Testis (tissue), 2 donors: Measurements from ENCODE around the gene RTL5.

Experiments used
- POLR2A ChIP-seq: fragments of 450-650 bp; IDR thresholded peaks from one replicate; pipeline ENCODE4 v1.6.1; 2017; ENCODE audit warnings: antibody characterized with exemption, mild to moderate bottlenecking, moderate library complexity
- TF ChIP-seq, protein P1 (sequence below), 3 experiments: fragments of 450-650 bp in 2 of 3; fragments of 200-600 bp in 1 of 3; sonication (generic) in 1 of 3; IDR thresholded peaks; one replicate each; pipeline ENCODE4 v1.5.1; 2016 to 2019; ENCODE audit warnings: antibody characterized with exemption in 3 of 3, mild to moderate bottlenecking in 2 of 3, moderate library complexity in 1 of 3

DNA sequence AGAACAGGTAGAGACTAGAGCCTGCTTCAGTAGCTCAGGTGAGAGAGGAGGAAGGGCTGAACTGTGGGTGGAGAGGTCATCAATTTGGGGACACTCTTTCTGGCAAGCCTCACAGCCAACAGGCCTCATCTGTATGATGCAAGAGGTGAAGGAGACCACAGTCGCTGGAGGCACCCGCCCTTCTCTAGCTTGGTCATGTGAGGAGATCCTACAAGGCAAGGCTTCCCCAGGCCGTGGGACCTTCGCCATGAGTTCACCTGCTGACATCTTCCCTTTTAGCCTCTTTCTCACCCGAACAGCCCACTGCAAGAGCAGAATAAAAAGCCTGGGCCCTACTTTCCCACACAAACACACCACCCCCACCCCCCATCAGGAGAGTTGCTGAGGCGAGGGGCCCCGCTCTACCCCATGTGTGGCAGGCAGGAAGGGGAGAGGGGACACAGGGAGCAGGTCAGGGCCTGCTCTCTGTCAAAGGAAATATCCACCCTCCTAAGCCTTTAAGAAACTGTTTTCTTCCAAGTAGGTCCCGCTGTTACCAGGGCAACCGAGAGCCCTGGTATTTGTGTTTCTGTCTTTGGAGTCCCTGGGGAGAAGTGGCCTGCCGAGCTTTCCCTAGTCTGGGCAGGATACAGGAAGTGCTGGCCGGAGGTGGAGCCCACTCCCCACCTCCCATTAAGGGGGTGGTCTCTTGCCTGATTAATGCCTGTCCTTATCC, 8.1 kb downstream of the RTL5 start:
- TF ChIP-seq, protein P1, sequence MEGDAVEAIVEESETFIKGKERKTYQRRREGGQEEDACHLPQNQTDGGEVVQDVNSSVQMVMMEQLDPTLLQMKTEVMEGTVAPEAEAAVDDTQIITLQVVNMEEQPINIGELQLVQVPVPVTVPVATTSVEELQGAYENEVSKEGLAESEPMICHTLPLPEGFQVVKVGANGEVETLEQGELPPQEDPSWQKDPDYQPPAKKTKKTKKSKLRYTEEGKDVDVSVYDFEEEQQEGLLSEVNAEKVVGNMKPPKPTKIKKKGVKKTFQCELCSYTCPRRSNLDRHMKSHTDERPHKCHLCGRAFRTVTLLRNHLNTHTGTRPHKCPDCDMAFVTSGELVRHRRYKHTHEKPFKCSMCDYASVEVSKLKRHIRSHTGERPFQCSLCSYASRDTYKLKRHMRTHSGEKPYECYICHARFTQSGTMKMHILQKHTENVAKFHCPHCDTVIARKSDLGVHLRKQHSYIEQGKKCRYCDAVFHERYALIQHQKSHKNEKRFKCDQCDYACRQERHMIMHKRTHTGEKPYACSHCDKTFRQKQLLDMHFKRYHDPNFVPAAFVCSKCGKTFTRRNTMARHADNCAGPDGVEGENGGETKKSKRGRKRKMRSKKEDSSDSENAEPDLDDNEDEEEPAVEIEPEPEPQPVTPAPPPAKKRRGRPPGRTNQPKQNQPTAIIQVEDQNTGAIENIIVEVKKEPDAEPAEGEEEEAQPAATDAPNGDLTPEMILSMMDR (IDR thresholded peaks at IDR 0.05) = no peak
- no peak for TF ChIP-seq POLR2A
